Brain microvascular endothelial cell (primary cell): ENCODE measurements around the gene LTBP3.

Experiments
- DNase-seq: peaks from one replicate; pipeline ENCODE4 v3.0.0-alpha.2; 2020
- H3K27ac ChIP-seq: fragments of 250-450 bp; sonication (Bioruptor Pico); 2 replicates; pipeline ENCODE4 v1.5.1; 2020; ENCODE audit warnings: mild to moderate bottlenecking, moderate library complexity
- H3K27me3 ChIP-seq: fragments of 250-450 bp; sonication (Bioruptor Pico); replicated peaks from 2 replicates; pipeline ENCODE4 v1.5.1; 2020; ENCODE audit warnings: mild to moderate bottlenecking
- H3K36me3 ChIP-seq: fragments of 250-450 bp; sonication (Bioruptor Pico); replicated peaks from 2 replicates; pipeline ENCODE4 v1.5.1; 2020; ENCODE audit warnings: mild to moderate bottlenecking
- H3K4me3 ChIP-seq: 2 replicates; pipeline ENCODE4 v1.5.1; 2011; ENCODE audit warnings: low read depth, mild to moderate bottlenecking, control low read depth, low read length, moderate library complexity
- in situ Hi-C: cut with HindIII; loops from 2 replicates; pipeline ENCODE4 v1.10.0; 2017; ENCODE audit warnings: low sequenced_read_pairs, low pct_ligation_motif_present
- TF ChIP-seq, protein P1 (sequence below): IDR thresholded peaks from 2 replicates; pipeline ENCODE4 v1.5.1; 2011; ENCODE audit warnings: low read depth, mild to moderate bottlenecking, moderate library complexity, low read length, control low read depth, inconsistent platforms; ENCODE audit errors: missing control alignments

Gene LTBP3

DNA sequence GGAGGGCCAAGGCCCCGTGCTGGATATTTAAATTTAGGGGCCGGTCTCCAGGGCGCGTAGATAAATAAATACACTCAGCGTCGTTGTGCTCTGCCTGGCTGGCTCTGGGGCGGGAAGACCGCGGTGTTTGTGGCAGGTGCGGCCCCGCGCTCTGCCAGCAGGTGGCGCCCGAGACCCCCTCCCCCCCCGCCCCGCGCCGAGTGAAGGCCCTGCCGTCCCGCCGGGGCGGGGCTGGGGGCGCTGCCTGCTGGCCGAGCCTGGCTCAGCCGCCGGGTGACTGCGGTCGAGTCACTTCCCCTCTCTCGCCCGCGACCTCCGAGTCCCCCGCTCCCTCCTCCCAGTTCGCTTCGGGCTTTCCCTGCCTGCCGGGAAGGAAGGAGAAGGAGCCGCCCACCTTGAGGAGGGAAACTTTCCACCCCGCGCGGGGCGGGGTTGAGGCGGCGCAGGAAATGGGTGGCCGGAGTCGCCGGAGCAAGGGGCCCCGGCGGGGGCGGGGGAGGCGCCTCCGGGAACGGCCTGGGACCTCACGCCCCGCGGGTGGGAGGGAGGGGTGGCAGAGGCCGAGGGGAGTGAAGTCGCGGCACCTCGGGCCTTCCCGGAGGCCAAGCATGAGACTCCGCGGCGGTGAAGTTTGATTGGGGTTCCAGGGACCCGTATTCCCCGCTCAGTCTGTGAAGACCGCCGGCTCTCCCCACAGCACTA lies 16.1 kb upstream of the LTBP3 start:
- H3K27me3 ChIP-seq = no peaks in the 10 kb centered on the region
- peak; percentile 88 for DNase-seq
- in situ Hi-C loops = no loop called here

DNA sequence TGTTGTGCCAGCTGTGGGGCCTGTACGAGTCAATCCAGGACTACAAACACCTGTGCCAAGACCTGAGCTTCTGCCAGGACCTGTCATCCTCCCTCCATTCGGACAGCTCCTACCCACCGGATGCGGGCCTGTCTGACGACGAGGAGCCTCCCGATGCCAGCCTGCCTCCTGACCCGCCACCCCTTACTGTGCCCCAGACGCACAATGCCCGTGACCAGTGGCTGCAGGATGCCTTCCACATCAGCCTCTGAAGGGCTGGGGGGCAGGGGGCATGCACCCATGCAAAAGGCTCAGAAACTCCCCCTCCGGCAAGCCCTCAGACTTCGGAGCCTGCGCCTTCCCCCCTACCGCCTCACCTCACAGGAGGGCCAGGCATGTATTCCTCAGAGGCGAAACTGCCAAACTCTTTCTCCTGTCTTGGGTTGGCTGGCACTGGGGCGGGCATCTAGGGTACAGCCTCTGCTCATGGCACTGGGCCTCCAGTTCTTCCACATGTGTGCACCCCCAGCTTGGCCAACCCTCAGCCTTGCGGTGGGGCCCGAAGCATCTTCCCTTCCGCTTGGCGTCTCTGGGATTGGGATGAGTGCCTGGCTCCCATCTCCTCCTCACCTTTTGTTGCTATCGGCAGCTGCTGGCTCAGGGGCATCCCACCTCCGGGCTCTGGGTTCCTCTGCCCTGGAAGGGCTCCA lies 15.4 kb upstream of the LTBP3 start:
- TF ChIP-seq, protein P1, sequence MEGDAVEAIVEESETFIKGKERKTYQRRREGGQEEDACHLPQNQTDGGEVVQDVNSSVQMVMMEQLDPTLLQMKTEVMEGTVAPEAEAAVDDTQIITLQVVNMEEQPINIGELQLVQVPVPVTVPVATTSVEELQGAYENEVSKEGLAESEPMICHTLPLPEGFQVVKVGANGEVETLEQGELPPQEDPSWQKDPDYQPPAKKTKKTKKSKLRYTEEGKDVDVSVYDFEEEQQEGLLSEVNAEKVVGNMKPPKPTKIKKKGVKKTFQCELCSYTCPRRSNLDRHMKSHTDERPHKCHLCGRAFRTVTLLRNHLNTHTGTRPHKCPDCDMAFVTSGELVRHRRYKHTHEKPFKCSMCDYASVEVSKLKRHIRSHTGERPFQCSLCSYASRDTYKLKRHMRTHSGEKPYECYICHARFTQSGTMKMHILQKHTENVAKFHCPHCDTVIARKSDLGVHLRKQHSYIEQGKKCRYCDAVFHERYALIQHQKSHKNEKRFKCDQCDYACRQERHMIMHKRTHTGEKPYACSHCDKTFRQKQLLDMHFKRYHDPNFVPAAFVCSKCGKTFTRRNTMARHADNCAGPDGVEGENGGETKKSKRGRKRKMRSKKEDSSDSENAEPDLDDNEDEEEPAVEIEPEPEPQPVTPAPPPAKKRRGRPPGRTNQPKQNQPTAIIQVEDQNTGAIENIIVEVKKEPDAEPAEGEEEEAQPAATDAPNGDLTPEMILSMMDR = no peak
- peak overlapping the region; percentile 73 for H3K4me3 ChIP-seq
- H3K27ac ChIP-seq = peak overlapping the region; percentile 12
- peaks cover 3% of the 10 kb centered on the region for H3K36me3 ChIP-seq
- in situ Hi-C loops = no loop called here
- H3K27me3 ChIP-seq = no peaks in the 10 kb centered on the region
- no peak for DNase-seq

More for the DNA sequence above, 16.1 kb upstream of the LTBP3 start:
- TF ChIP-seq, protein P1 = peak; percentile 62
- Histone ChIP-seq H3K27ac (peak overlapping the region; percentile 40), H3K4me3 (peak overlapping the region; percentile 73), H3K36me3 (peaks cover 4% of the 10 kb centered on the region)

DNA sequence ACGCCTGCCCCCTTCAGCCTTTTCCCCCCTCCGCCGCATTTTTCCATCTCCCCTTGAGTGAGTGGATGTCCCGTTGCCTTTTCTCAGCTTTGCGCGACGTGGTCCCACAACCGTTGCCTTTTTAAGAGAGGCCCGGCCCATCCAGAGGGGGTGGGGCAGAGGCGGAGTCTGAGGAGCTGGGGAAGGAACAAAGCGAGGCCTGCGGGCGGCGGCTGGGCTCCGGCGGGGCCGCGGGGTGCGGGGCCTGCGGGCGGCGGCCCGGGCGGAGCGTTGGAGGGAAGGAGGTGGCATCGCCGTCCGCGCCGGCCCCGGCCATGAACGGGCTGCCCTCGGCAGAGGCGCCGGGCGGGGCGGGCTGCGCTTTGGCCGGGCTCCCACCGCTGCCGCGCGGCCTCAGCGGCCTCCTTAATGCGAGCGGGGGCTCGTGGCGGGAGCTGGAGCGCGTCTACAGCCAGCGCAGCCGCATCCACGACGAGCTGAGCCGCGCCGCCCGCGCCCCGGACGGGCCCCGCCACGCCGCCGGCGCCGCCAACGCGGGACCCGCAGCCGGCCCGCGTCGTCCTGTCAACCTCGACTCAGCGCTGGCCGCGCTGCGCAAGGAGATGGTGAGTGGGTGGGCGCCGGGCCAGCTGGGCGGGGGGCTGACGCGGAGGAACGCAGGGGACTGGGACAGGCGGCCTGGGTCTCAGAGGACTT lies 14.3 kb upstream of the LTBP3 start, which contains the start of gene FAM89B:
Gene FAM89B, plus strand, starts transcription at position 183 of the 696 bp plus-strand sequence. Its CDS starts 132 bp downstream, at position 315.
- H3K27me3 ChIP-seq = no peaks in the 10 kb centered on the region
- peak within 1 kb of the TSS; percentile 96 for H3K4me3 ChIP-seq
- peak within 1 kb of the TSS; percentile 59 for H3K27ac ChIP-seq
- in situ Hi-C loops = no loop called here
- peaks cover 3% of the 10 kb centered on the region for H3K36me3 ChIP-seq
- peak; percentile 75 for DNase-seq
- TF ChIP-seq, protein P1 = no peak

DNA sequence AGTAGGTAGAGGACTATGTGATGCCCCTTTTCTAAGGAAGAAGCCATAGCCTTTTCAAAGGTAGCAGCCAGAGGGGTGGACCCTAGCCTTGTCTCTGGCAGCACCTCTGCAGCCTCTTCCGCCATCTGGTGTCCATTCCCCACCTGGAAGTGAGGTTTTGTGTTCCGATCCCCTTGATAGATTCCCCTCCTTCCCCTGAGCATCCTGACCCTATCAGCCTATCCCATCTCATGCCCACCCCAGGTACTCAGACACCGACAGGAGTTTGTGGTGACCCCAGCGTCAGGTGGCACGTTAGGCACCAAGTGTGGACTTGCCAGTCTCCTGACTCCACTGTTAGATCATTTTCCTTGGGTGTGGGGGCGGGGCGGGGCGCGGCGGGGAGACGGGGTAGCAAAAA lies 13.8 kb upstream of the LTBP3 start:
- no peak overlapping the region for H3K27ac ChIP-seq
- TF ChIP-seq, protein P1 = peak; percentile 69
- DNase-seq = no peak
- in situ Hi-C loops = no loop called here
- H3K27me3 ChIP-seq = no peaks in the 10 kb centered on the region
- peak overlapping the region; percentile 73 for H3K4me3 ChIP-seq
- H3K36me3 ChIP-seq = peaks cover 3% of the 10 kb centered on the region

DNA sequence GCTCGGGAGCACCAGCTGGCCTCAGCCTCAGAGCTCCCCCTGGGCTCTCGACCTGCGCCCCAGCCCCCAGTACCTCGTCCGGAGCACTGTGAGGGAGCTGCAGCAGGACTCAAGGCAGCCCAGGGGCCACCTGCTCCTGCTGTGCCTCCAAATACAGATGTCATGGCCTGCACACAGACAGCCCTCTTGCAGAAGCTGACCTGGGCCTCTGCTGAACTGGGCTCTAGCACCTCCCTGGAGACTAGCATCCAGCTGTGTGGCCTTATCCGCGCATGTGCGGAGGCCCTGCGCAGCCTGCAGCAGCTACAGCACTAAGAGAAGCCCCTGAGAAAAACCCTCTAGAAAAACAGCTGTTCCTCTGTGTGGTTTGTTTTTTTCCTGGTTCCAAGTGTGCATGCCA lies 13.3 kb upstream of the LTBP3 start:
- H3K36me3 ChIP-seq = peaks cover 3% of the 10 kb centered on the region
- H3K27ac ChIP-seq = no peak overlapping the region
- TF ChIP-seq, protein P1 = no peak
- H3K4me3 ChIP-seq = peak overlapping the region; percentile 96
- no peaks in the 10 kb centered on the region for H3K27me3 ChIP-seq
- no peak for DNase-seq
- in situ Hi-C loops = no loop called here
